Stimulated activated CD8-positive, alpha-beta memory T cell treated with anti-CD3 and anti-CD28 coated beads, Interleukin-7, amount 100 ng/mL, for 4 hours (primary cell): Measurements from ENCODE around the gene HELT.

Experiments used
- DNase-seq, 2 donors: peaks; one replicate each; pipeline ENCODE4 v3.0.0-alpha.2; 2020; ENCODE audit warnings: low read depth in 2 of 2

The HELT gene

DNA sequence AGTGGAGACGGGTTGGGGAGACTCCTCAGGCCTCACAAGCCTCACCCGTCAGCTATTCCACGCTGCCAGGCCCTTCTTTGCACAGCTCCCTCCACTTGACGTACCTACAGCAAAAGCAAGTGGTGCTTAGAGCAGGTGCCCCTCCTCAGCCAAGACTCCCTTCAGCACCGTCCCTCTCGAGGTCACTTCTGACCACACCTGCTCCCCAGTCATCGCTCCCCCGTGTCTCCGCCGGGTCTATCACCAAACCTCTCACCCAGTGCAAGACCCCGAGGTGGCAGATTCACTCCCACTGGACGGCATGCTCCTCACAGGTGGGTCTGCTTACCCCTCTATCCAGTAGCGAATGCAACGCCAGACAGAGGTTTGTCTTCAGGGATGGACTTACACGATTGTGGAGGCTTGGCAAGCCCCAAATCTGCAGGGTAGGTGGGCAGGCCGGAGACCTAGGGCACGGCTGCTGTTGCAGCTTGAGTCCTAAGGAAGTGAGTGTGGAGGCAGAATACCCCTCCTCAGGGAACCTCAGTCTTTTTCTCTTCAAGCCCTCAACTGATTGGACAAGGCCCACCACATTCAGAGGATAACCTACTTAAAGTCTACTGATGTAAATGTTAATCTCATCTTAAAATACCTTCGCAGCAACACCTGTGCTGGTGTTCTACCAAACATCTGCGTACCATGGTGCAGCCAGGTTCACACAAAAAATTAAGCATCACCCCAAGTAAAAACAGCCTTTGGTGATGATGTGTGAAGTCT lies 14.5 kb upstream of the HELT start:
- DNase-seq: no peak

DNA sequence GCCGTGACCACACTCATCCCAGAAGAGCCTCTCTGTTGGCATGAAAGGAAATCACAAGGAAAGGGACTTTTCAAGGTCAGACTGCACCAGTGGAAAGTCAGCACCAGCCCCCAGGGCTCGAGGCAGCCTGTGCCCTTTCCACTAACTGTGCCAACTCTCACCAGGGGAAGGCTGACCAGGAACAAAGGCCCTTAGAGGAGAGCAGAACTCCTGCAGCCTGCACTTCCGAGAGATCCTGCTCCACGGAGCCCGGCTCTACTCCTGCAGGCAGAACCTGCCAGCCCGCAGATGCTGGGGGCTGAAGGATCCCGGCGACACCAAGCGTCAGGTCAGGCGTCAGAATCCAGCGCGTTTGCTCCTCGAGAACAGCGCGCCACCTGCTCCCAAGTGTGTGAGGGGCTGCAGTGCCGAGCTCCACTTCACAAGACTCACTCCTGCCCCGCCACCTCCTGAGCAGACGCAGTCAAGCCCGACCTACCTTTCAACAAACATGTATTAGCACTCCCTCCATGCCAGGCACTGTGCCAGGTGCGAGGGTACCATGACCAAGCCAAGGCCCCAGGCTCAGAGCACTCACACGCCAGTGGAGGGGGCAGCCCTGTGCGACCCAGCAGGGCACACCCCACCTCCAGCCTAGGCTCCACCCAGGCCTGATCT lies 13.6 kb upstream of the HELT start:
- no peak for DNase-seq

DNA sequence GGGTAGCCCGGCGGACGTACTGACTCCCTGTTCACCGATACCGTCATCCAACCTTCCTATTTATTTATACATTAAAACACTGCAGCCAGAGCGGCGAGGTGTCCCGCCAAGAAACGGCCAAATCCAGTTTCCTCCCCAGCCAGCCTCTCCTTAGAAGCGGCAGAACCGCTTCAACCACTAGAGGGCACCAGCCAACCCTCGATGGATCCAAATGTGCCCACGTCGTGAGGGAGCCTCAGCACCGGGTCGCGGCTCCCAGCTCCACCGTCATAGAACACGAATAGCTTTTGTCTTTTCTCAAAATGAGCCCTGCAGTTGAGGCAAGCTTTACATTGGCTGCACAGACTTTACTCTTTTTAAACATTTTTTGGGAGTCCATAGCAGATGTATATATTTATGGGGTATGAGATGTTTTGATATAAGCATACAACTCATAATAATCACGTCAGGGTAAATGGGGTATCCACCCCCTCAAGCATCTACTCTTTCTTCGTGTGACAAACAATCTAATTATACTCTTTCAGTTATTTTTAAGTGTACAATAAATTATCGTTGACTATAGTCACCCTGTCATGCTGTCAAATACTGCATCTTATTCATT lies 13.0 kb upstream of the HELT start:
- DNase-seq: peak; percentile 58 to 62

DNA sequence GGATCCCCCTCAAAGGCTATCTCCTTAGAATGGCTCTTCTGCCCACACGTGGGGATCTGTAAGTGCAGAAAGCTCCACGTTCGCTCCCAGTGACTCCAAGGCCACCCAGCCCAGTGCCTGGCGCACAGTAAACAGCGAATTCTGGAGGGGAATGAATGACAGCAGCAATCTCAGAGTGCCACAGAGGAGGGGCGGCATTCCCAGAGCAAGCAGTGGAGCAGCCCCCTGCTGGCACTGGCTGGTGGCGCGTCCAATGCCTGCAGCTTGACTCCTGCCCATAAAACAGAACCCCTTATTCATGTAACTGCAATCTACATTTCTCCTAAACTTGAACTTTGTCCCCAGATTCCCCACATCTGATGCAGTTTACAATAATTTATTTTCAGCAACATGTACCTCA lies 6.9 kb upstream of the HELT start:
- no peak for DNase-seq

DNA sequence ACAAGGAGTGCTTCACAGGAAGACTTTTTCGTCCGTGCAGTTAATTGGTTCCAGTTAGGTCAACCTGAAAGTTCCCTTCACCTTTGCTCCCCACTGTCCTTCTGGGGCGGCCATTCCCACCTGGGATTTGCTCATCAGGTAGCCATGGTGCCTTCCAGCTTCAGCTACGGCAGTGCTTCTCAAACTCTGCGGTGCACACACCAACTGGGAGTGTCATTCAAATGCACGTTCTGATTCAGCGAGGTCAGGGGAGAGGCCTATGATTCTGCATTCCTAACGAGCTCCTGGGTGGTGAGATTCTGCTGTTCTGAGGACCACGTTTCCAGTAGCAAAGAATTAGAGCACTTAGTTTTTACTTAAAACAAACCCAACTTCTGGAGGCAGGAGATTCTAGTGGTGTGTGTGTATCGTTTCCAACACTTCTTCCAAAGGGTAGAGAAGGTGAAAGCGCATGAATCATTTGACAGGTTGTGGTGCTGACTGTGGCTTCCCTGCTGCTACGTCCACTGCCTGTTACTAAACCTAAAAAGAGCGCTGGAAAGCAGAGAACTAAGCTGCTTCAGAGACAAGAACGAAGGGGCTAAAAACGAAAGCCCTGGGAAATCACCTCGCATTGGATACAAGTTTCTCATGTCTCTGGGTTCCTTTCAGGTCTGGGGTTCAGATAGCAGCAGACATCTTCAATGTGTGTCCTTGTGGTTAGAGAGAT lies 4.7 kb upstream of the HELT start:
- DNase-seq: no peak

DNA sequence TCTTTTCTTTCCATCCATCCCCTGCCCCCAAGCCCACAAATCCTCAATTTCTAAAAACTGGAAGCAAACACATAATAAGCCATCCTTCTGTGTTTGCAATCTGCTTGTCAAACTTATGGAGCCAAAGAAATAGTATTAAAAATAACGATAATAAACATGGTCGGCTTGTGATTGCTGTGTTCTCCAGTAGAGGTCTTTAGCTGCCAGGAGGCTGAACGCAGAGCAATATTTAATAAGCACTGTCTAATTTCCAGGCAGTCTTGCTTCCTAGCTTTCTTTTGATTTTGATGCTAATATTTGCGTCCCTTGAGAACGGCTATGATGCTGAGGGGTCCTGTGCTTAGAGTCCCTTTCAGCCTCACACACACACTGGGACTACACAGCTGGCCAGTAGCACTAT lies 3.2 kb upstream of the HELT start:
- DNase-seq: no peak

DNA sequence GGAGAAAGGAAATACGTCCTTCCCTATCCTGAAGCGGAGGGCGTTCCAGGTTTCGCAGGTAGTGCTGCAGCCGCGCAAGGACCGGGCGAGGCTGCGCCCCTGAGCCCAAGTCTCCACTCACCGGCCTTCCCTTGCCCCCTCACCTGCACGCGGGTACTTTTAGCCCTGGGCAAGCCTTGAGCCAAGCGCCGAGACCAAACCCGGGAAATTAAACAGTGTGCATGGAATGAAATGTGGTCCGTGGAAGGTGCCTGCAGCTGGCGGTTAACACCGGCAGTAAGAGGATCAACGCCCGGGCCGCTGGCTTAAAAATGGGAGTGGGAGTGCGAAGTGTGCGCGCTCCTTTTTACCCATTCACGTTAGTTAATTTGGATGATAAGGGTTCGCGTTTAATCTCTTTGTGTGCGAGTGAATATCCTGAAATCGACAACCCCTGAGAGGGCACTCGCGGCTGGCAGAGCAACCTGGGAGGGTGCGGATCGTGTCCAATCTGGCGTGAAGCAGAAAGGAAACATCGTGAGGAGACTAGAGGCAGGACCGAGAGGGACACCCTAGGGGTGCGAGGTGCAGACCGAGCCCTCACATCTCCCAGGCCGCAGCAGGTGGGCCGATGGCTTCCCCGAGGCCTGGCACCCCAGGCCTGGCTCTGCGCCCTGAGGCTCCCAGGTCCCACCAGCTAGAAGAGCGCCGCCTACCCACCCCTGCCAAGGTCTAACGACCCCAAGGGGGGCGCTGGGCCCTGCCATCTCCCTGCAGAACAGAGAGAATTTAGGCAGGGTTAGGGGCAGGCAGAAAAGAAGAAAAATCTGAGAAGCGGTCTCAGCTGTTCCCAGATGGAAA lies 2.0 kb upstream of the HELT start:
- no peak for DNase-seq

DNA sequence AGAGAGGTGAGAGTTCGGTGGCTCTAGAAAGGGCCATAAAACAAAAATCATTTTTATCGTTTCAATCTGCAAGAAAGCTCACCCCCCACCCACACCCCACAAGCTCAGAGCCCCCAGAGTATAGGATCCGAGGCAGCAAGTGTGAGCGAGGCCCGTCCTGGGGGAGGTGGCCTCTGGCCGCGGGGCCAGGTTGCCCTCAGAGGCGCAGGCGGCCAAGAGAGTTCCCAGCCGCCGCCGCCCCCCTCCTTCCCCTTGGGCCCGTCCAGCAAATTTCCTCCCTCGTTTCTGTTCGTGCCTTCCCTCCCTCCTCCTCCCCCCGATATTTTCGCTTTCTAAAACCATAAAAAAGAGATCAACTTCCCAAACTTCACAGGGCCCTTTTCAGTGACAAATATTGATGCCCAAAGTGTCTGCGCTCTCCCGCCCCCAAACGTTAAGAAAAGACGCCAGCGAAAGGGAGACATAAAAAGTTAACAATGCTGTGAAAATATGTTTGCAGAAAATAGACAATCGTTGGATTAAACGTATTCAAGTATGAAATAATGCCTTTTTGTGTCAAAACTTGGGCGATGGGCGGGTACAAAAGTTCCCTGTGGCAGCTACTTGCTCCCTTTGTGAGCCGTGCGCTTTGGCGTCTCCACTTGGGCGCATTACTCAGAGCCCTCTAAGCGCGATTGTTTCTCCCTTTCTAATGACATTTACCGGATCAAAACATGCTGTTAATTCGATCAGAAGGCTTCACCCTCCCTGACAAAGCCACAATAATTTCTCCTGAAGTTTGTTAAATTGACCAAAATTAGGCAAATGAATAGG lies 1.1 kb upstream of the HELT start:
- DNase-seq: no peak

DNA sequence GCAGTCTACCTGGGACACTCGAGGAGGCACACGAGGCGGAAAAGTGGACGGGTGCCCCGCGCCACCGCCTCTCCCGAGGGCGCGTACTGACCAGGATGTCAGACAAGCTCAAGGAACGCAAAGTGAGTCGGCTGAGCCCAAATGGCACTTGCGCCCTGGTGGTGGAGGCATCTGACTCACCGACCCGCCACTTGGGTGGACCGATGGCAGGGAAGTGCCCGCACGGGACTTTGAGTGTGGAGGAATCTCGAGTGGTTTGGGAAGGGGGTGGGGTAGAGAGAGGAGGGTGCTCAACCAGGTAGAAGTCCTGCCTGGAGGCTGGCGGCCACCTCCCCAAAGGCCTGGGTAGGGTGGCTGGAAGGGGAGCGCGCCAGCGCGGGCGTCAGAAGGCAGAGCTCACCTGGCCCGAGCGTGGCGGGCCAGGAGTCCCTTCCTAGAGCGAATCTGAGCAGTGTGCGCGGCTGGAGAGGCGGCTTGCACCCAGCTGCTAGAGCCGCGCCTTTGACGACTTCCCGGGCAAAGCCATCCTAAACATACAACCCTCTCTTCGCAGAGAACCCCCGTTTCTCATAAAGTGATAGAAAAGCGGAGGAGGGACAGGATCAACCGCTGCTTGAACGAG lies 655 bp downstream of the HELT start:
- DNase-seq: no peak

DNA sequence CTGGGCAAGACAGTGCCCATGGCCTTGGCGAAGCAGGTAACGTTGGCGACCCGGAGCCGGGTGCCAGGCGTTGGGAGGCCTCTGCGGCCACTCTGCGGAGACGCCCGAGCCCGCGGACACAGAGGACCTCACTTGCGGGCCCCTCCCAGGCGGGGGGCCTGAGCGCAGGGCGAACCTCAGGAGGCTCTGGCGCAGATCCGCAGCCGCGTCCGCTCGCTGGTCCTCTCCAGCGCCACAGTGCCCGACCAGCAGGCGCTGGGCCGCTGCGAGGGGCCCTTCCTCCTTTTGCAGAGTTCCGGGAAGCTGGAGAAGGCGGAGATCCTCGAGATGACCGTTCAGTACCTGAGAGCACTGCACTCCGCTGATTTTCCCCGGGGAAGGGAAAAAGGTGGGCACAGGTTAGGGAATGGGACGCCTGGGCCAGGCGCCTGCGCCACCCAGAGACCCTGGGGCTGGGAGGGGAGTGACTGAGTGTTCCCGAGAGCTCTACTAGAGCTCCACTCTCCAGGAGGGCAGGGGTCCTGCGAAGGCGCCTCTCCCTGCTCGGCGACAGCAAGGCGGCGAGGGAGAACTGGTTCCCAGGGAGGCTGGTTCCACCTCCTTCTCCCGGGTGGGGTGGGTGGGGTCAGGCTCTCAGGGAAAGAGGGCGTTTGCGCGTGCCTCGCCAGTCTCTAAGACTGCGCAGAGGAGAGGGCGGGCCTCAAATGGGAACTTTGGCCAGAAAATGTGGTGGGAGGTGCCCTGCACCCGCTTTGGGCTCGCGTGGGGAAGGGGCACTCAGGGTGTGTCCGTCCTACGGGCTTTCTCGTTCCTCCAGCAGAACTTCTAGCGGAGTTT lies 1.4 kb downstream of the HELT start:
- DNase-seq: no peak

DNA sequence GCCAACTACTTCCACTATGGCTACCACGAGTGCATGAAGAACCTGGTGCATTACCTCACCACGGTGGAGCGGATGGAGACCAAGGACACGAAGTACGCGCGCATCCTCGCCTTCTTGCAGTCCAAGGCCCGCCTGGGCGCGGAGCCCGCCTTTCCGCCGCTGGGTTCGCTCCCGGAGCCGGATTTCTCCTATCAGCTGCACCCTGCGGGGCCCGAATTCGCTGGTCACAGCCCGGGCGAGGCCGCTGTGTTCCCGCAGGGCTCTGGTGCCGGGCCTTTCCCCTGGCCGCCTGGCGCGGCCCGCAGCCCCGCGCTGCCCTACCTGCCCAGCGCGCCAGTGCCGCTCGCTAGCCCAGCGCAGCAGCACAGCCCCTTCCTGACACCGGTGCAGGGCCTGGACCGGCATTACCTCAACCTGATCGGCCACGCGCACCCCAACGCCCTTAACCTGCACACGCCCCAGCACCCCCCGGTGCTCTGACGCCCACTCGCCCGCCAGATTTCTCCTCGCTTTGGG lies 2.1 kb downstream of the HELT start:
- DNase-seq: no peak

DNA sequence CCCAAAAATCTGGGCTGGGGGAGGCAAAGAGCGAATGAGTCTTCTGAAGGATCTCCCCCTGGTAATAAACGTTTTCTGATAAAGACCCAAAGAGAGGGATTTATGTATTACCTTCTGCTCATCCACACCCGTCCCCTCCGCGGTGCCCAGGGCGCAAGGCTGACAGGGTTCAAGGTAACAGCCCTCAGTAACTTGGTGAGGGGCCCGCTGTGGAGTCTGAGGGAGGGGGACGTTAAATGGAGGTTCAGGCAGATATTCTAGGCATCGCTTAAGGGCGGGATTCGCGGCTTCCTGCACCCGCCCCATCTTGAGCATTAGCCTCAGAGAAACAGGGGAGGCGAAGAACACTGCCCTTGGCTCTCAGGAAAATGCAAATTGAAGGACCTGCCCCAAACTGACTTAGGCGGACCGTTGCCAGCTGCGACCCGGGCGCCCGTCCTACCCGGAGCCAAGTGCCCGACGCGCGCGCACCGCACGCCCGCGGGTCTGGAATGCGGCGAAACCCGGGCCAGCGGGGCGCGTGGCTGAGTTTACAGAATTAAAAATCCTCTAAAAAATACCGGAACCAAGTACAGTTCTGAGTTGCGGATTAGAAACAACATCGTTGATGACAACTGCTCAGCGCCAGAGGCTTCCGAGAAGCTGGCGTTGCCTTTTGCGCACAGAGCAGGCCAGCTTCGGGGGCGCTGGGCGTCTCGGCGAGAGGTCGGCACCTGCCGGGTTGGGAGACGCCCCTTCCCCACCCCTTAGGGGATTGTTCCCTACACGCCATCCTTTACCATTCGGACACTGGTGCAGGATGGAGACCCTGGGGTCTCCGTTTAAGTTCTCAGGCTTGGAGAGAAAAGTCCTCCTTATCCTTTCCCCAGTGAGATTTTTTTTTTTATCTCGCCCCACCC lies 2.8 kb downstream of the HELT start:
- DNase-seq: no peak

DNA sequence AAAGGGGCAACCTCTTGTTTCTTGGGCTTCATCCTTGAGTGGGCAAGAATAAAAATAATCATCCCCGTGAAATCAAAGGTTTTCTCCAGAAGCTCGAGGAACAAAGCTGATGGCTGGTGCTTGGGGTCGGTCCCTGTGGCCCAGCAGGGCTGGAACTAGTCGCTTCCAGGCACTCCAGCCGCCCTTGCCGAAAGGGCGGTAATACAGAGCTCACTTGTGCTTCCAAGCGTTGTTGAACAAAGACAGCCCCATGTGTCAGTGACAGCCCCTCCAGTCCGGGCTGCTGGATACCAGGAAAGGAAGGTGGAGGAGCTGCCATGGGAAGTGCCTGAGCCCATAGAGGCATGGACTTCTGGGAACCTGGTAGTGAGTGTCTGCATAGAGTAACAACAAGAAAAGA lies 5.2 kb downstream of the HELT start:
- no peak for DNase-seq

DNA sequence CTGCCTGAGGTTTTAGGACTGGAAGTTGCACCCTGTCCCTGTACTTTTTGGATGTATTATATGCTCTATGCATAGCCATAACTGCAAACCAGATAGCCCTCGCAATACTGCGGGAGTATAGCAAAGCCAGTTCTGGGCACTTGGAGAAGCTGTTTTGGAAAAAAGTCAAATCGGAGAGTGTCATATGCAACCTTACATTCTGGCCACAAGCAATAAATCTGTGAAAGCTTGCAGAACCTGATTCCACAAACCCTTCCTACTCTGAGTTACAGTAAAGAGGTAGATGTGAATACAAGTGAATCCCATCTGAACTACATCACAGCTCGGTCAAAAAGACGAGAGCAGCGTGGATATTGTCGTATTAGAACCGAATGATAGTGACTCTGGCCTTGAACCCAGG lies 10.3 kb downstream of the HELT start:
- DNase-seq: no peak

DNA sequence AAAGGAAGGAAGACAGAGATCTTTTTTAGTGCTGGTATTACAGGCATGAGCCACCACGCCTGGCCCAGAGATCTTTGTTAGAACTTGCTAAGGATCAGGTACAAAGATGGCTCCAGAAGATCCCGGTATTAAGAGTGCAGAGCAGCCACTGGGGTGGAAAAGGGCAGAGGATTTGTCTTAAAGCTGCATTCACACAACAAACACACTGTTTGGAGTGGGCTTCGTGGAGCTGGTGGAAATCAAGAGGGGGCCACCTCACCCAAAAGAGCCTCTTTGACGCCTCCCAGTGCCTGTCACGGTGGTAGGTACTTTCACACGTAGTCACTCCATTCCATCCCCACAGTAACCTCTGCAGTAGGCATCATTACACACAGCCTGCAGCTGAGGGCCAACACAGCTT lies 13.3 kb downstream of the HELT start:
- DNase-seq: no peak

DNA sequence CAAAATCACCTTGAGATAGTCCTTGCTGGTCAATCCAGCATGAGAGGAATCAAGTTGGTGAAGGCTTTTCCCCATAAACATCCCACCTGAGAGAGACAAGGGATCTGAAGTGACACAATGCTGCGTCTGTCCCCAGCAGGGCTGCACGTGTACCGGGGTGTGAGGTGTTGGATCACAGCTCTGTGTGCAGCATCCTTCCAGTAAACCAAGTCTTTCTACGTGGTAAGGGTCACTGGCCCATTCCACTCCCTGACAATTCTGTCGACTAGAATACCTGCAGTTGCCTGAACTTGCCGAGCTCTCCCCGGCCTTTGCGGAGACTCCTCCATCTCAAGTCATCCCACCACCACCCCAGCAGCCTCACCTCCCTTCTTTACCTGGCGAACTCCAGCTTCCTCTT lies 14.8 kb downstream of the HELT start:
- DNase-seq: no peak

DNA sequence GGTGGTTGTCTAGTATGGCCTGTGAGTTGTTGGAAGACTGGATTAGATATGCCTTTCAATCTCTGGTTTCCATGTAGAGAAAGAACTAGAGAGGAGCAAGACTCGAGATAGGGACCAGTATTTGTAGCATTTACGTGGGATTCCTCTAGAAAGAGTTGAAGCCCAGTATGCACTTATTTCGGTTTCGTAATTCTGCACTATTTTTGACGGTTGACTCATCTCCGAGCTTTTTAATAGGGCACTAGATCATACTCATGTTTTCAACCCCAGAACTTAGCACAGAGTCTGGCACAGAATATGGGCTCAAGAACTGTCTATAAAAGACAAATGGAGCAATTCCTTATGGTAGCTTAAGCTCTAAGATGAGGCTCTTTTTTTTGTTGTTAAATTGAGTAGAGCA lies 15.7 kb downstream of the HELT start:
- no peak for DNase-seq

DNA sequence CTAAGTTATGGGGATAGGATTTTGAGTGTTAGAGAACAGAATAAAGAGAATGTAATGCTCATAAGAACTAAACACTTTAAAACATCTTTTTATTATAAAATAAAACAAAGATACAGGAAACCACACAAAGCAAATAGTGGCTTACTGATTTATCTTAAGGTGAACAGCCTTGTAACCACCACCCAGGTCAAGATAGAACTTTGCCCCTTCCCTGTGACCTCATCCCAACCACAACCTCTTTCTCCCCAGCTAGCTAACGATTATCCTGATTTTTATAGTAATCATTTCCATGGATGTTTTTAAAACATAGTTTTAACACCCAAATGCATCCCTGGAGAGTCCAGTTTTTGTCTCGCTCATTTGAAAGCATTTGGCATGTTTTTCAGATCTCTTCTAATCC lies 17.0 kb downstream of the HELT start:
- no peak for DNase-seq
